Nephron (organoid): ENCODE data around the gene PIAS2.

Experiments used
- H3K27ac Mint-ChIP-seq, 3 experiments: 2 replicates each; pipeline ENCODE4 v1.8.0; 2020; ENCODE audit warnings: mixed read lengths in 3 of 3, mild to moderate bottlenecking in 2 of 3, moderate library complexity in 1 of 3
- H3K27me3 Mint-ChIP-seq: 2 replicates; pipeline ENCODE4 v1.8.0; 2021; ENCODE audit warnings: low read depth, mild to moderate bottlenecking, moderate library complexity, mixed read lengths
- H3K36me3 Mint-ChIP-seq: 2 replicates; pipeline ENCODE4 v1.8.0; 2020; ENCODE audit warnings: low read depth, mixed read lengths
- H3K4me1 Mint-ChIP-seq: 2 replicates; pipeline ENCODE4 v1.8.0; 2020; ENCODE audit warnings: mixed read lengths
- H3K4me3 Mint-ChIP-seq, 3 experiments: 2 replicates each; pipeline ENCODE4 v1.8.0; 2020; ENCODE audit warnings: mild to moderate bottlenecking in 3 of 3, mixed read lengths in 3 of 3, moderate library complexity in 2 of 3
- H3K9me3 Mint-ChIP-seq: 2 replicates; pipeline ENCODE4 v1.8.0; 2020; ENCODE audit warnings: mixed read lengths
- CTCF ChIP-seq, 3 experiments: fragments of 200-600 bp; sonication (generic); IDR thresholded peaks; one replicate each; pipeline ENCODE4 v1.5.0; 2021; ENCODE audit warnings: antibody characterized with exemption in 3 of 3; ENCODE audit not compliant: unreplicated experiment in 3 of 3

The PIAS2 gene

GRCh38 chr18:46892842-46893241 is 24.5 kb downstream of the PIAS2 start:
- H3K27me3 Mint-ChIP-seq: no peaks in the 10 kb centered on the region
- no peak overlapping the region for H3K4me3 Mint-ChIP-seq
- no peaks in the 10 kb centered on the region for H3K4me1 Mint-ChIP-seq
- H3K36me3 Mint-ChIP-seq: peaks cover 63% of the 10 kb centered on the region
- H3K9me3 Mint-ChIP-seq: peaks cover 23% of the 10 kb centered on the region
- TF ChIP-seq CTCF (IDR thresholded peaks at IDR 0.05; ENCODE audit: unreplicated experiment in 3 of 3): no peak
- H3K27ac Mint-ChIP-seq: no peak overlapping the region

GRCh38 chr18:46891742-46892214 is 25.5 kb downstream of the PIAS2 start:
- Mint-ChIP-seq H3K36me3 (peaks cover 73% of the 10 kb centered on the region), H3K4me1 (no peaks in the 10 kb centered on the region), H3K27ac (no peak overlapping the region), H3K9me3 (peaks cover 29% of the 10 kb centered on the region), H3K27me3 (no peaks in the 10 kb centered on the region), H3K4me3 (no peak overlapping the region)
- TF ChIP-seq CTCF (IDR thresholded peaks at IDR 0.05; ENCODE audit: unreplicated experiment in 3 of 3): no peak

- Mint-ChIP-seq H3K9me3 (peaks cover 35% of the 10 kb centered on the region), H3K4me3 (no peak overlapping the region), H3K36me3 (peaks cover 73% of the 10 kb centered on the region), H3K27ac (no peak overlapping the region), H3K4me1 (no peaks in the 10 kb centered on the region), H3K27me3 (no peaks in the 10 kb centered on the region)
- TF ChIP-seq CTCF (IDR thresholded peaks at IDR 0.05; ENCODE audit: unreplicated experiment in 3 of 3): no peak
Measured at GRCh38 chr18:46888965-46889364, 28.3 kb downstream of the PIAS2 start.

GRCh38 chr18:46886893-46887292 is 30.4 kb downstream of the PIAS2 start:
- Mint-ChIP-seq H3K9me3 (peaks cover 35% of the 10 kb centered on the region), H3K4me3 (no peak overlapping the region), H3K27ac (no peak overlapping the region), H3K4me1 (no peaks in the 10 kb centered on the region), H3K27me3 (no peaks in the 10 kb centered on the region), H3K36me3 (peaks cover 65% of the 10 kb centered on the region)
- TF ChIP-seq CTCF (IDR thresholded peaks at IDR 0.05; ENCODE audit: unreplicated experiment in 3 of 3): no peak

DNA sequence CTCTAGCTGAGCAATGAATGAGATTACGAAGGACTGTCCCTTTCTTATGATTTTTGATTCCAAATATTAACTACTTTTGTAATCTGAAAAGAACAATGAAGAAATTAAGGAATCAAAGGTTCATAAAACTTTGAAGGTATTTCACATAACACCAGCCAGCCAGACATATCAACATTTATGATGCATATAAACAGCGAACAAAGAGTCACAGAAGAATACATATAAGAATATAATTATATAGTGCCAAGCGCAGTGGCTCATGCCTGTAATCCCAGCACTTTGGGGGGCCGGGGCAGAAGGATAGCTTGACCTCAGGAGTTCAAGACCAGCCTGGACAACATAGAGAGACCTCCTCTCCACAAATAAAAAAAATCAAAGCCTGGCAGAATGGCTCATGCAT is 34.1 kb downstream of the PIAS2 start:
- no peaks in the 10 kb centered on the region for H3K4me1 Mint-ChIP-seq
- no peak overlapping the region for H3K4me3 Mint-ChIP-seq
- no peak overlapping the region for H3K27ac Mint-ChIP-seq
- TF ChIP-seq CTCF (IDR thresholded peaks at IDR 0.05; ENCODE audit: unreplicated experiment in 3 of 3): no peak
- H3K9me3 Mint-ChIP-seq: peaks cover 24% of the 10 kb centered on the region
- no peaks in the 10 kb centered on the region for H3K27me3 Mint-ChIP-seq
- peaks cover 58% of the 10 kb centered on the region for H3K36me3 Mint-ChIP-seq

DNA sequence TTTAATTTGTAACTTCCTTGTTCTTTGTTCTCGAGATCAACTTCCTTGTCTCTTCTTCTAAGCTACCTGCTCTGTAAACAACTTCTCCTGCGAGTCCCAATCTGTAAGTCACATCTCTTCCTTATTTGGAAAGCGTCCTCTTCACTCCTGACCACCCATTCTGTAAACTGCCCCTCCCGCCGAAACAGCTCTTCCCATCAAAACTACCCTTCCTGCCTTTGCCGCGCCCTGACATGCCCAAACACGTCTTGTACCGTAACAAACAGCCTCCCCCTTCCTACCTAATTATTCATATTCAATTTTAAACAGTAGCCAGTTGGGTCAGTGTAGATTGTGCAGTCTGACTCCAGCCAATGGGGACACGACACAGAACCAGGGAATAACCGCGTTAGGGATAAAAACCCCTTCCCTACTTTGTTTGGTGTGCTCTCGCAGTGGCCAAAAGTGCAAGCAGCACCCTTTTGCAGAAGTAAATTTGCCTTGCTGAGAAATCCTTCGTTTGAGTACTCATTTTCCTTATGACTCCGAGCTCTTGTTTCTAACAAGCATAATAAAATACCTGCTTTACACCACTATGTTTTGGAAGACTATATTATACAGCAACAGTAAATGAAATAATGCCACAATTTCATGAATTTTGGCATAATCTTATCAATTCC is 39.8 kb downstream of the PIAS2 start:
- no peak for TF ChIP-seq CTCF (IDR thresholded peaks at IDR 0.05; ENCODE audit: unreplicated experiment in 3 of 3)
- H3K27me3 Mint-ChIP-seq: no peaks in the 10 kb centered on the region
- H3K9me3 Mint-ChIP-seq: peaks cover 44% of the 10 kb centered on the region
- peaks cover 84% of the 10 kb centered on the region for H3K36me3 Mint-ChIP-seq
- H3K27ac Mint-ChIP-seq: no peak overlapping the region
- H3K4me3 Mint-ChIP-seq: no peak overlapping the region
- H3K4me1 Mint-ChIP-seq: no peaks in the 10 kb centered on the region
